Stimulated activated CD4-positive, alpha-beta T cell treated with anti-CD3 and anti-CD28 coated beads, Interleukin-2, amount 100 ng/mL, for 48 hours (primary cell): Measurements from ENCODE around the gene CDCA4.

ENCODE experiments used
- DNase-seq, 2 donors: peaks; one replicate each; pipeline ENCODE4 v3.0.0-alpha.2; 2020

CDCA4 gene

GRCh38 chr14:104972301-104973134 lies 48.4 kb downstream of the CDCA4 start:
- no peak for DNase-seq

GRCh38 chr14:104971447-104972240 lies 49.2 kb downstream of the CDCA4 start:
- DNase-seq, result no peak

- DNase-seq, result no peak
Observed at GRCh38 chr14:104970231-104971068, 50.4 kb downstream of the CDCA4 start.

GRCh38 chr14:104969741-104970230 lies 51.1 kb downstream of the CDCA4 start:
- DNase-seq, result no peak

- no peak for DNase-seq
Observed at GRCh38 chr14:104968541-104969401, 52.1 kb downstream of the CDCA4 start.

- no peak for DNase-seq
Observed at GRCh38 chr14:104968153-104968527, 52.7 kb downstream of the CDCA4 start.

GRCh38 chr14:104967386-104968152 lies 53.3 kb downstream of the CDCA4 start:
- DNase-seq, result no peak

GRCh38 chr14:104966981-104967385 lies 53.9 kb downstream of the CDCA4 start:
- DNase-seq, result no peak

- no peak for DNase-seq
Observed at GRCh38 chr14:104966261-104966865, 54.5 kb downstream of the CDCA4 start.

- DNase-seq, result no peak
Observed at GRCh38 chr14:104965561-104966231, 55.2 kb downstream of the CDCA4 start.

- no peak for DNase-seq
Observed at GRCh38 chr14:104964546-104964945, 56.3 kb downstream of the CDCA4 start.
